Measurements from ENCODE around the gene TYW1. TPM values are rescaled to one million over a fixed set of nuclear protein-coding genes. Genes with fewer than 3 reads are reported as not detected.
"Not testable (repeated sequence)": the region's sequence is repeated elsewhere in the genome, so short reads cannot be mapped to it uniquely, and the experiment has no call there.

Gene TYW1
- polyA plus RNA-seq, 4 donors = 23.0 to 25.6 (median 24.2) TPM

GRCh38 chr7:67184912-67185659, 188.5 kb downstream of the TYW1 start:
- DNase-seq (ENCODE audit: low read depth in 4 of 4, low spot score in 2 of 4) = not testable (repeated sequence)

GRCh38 chr7:67185660-67186129, 189.1 kb downstream of the TYW1 start:
- not testable (repeated sequence) for DNase-seq (ENCODE audit: low read depth in 4 of 4, low spot score in 2 of 4)

GRCh38 chr7:67189160-67189559, 192.5 kb downstream of the TYW1 start:
- DNase-seq (ENCODE audit: low read depth in 4 of 4, low spot score in 2 of 4) = not testable (repeated sequence)

GRCh38 chr7:67189801-67190465, 193.3 kb downstream of the TYW1 start:
- not testable (repeated sequence) for DNase-seq (ENCODE audit: low read depth in 4 of 4, low spot score in 2 of 4)

GRCh38 chr7:67191002-67191720, 194.5 kb downstream of the TYW1 start:
- DNase-seq (ENCODE audit: low read depth in 4 of 4, low spot score in 2 of 4) = not testable (repeated sequence)

- DNase-seq (ENCODE audit: low read depth in 4 of 4, low spot score in 2 of 4) = not testable (repeated sequence)
These were observed 195.6 kb downstream of the TYW1 start for GRCh38 chr7:67192123-67192702.

GRCh38 chr7:67192889-67193613, 196.4 kb downstream of the TYW1 start:
- DNase-seq (ENCODE audit: low read depth in 4 of 4, low spot score in 2 of 4) = peak in 2 of 4 donors; percentile 27 to 31

- not testable (repeated sequence) for DNase-seq (ENCODE audit: low read depth in 4 of 4, low spot score in 2 of 4)
These were observed 199.5 kb downstream of the TYW1 start for GRCh38 chr7:67196176-67196575.

- not testable (repeated sequence) for DNase-seq (ENCODE audit: low read depth in 4 of 4, low spot score in 2 of 4)
These were observed 202.4 kb downstream of the TYW1 start for GRCh38 chr7:67198865-67199526.

- DNase-seq (ENCODE audit: low read depth in 4 of 4, low spot score in 2 of 4) = not testable (repeated sequence)
These were observed 209.1 kb downstream of the TYW1 start for GRCh38 chr7:67205772-67206171.

- no peak for DNase-seq (ENCODE audit: low read depth in 4 of 4, low spot score in 2 of 4)
These were observed 209.8 kb downstream of the TYW1 start for GRCh38 chr7:67206452-67206851.

GRCh38 chr7:67208656-67209055, 212.0 kb downstream of the TYW1 start:
- DNase-seq (ENCODE audit: low read depth in 4 of 4, low spot score in 2 of 4) = not testable (repeated sequence)

- no peak for DNase-seq (ENCODE audit: low read depth in 4 of 4, low spot score in 2 of 4)
These were observed 212.6 kb downstream of the TYW1 start for GRCh38 chr7:67209256-67209655.

- no peak for DNase-seq (ENCODE audit: low read depth in 4 of 4, low spot score in 2 of 4)
These were observed 213.9 kb downstream of the TYW1 start for GRCh38 chr7:67210567-67210966.

GRCh38 chr7:67211650-67212330, 215.2 kb downstream of the TYW1 start:
- not testable (repeated sequence) for DNase-seq (ENCODE audit: low read depth in 4 of 4, low spot score in 2 of 4)

GRCh38 chr7:67213038-67213437, 216.4 kb downstream of the TYW1 start:
- not testable (repeated sequence) for DNase-seq (ENCODE audit: low read depth in 4 of 4, low spot score in 2 of 4)

GRCh38 chr7:67223551-67223950, 226.9 kb downstream of the TYW1 start:
- DNase-seq (ENCODE audit: low read depth in 4 of 4, low spot score in 2 of 4) = not testable (repeated sequence)

- DNase-seq (ENCODE audit: low read depth in 4 of 4, low spot score in 2 of 4) = not testable (repeated sequence)
These were observed 229.8 kb downstream of the TYW1 start for GRCh38 chr7:67226340-67226907.

GRCh38 chr7:67226967-67227366, 230.3 kb downstream of the TYW1 start:
- not testable (repeated sequence) for DNase-seq (ENCODE audit: low read depth in 4 of 4, low spot score in 2 of 4)
